ENCODE measurements around the gene ALS2CL. TPM values are rescaled to one million over a fixed set of nuclear protein-coding genes. Genes with fewer than 3 reads are reported as not detected.

The ALS2CL gene
- total and polyA plus RNA-seq, 9 donors, result 3.3 to 13.2 (median 6.2) TPM

- Histone ChIP-seq H3K9me3 (no peaks in the 10 kb centered on the region), H3K27ac (no peak overlapping the region), H3K27me3 (no peaks in the 10 kb centered on the region), H3K4me3 (no peak overlapping the region), H3K4me1 (ENCODE audit: insufficient read depth) (no peaks in the 10 kb centered on the region), H3K36me3 (no peaks in the 10 kb centered on the region)
- WGBS, 3 donors, result 47 to 75% (median 74%) methylated on average over 2 of the region's 2 CpGs
- TF ChIP-seq CTCF (IDR thresholded peaks at IDR 0.05) (no peak), POLR2A (IDR thresholded peaks at IDR 0.05) (no peak), EP300 (IDR thresholded peaks at IDR 0.05) (no peak)
- DNase-seq, result no peak
- intact Hi-C loops (cut with DNase I), result no loop called here
Measured at GRCh38 chr3:46648096-46648495, 45.4 kb downstream of the ALS2CL start.

- no peaks in the 10 kb centered on the region for H3K4me1 ChIP-seq (ENCODE audit: insufficient read depth)
- no peaks in the 10 kb centered on the region for H3K36me3 ChIP-seq
- H3K4me3 ChIP-seq, result no peak overlapping the region
- H3K27me3 ChIP-seq, result no peaks in the 10 kb centered on the region
- TF ChIP-seq EP300 (IDR thresholded peaks at IDR 0.05) (no peak), CTCF (IDR thresholded peaks at IDR 0.05) (no peak), POLR2A (IDR thresholded peaks at IDR 0.05) (no peak)
- intact Hi-C loops (cut with DNase I), result no loop called here
- H3K9me3 ChIP-seq, result no peaks in the 10 kb centered on the region
- no peak for DNase-seq
- WGBS, 3 donors, result 52 to 55% (median 55%) methylated on average over 6 of the region's 6 CpGs
- H3K27ac ChIP-seq, result no peak overlapping the region
Measured at GRCh38 chr3:46646700-46647099, 46.8 kb downstream of the ALS2CL start.

GRCh38 chr3:46643701-46644100, 49.8 kb downstream of the ALS2CL start:
- Histone ChIP-seq H3K4me3 (no peak overlapping the region), H3K9me3 (no peaks in the 10 kb centered on the region), H3K36me3 (no peaks in the 10 kb centered on the region), H3K27me3 (no peaks in the 10 kb centered on the region), H3K4me1 (ENCODE audit: insufficient read depth) (no peaks in the 10 kb centered on the region), H3K27ac (no peak overlapping the region)
- no peak for DNase-seq
- 76 to 86% (median 79%) methylated on average over 1 of the region's 1 CpG for WGBS, 3 donors
- no peak for TF ChIP-seq CTCF (IDR thresholded peaks at IDR 0.05)
- TF ChIP-seq EP300 (IDR thresholded peaks at IDR 0.05), result no peak
- no peak for TF ChIP-seq POLR2A (IDR thresholded peaks at IDR 0.05)
- intact Hi-C loops (cut with DNase I), result no loop called here

DNA sequence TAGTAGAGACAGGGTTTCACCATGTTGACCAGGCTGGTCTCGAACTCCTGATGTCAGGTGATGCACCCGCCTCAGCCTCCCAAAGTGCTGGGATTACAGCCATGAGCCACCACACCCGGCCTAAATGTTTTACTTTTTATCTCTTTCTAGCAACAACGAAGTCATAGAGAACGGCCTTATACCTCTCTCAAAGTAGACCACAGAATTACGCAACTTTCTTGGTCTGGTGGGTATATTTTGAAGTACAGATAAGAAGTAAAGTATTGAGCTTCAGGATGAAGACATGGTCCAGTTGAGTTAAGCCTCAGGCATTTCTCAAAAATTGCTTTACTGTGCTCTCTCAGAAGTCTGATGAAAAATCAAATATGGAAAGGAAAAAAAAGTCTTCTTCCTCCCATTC, 50.5 kb downstream of the ALS2CL start:
- Histone ChIP-seq H3K27ac (no peak overlapping the region), H3K27me3 (no peaks in the 10 kb centered on the region), H3K4me3 (no peak overlapping the region), H3K36me3 (no peaks in the 10 kb centered on the region), H3K4me1 (ENCODE audit: insufficient read depth) (no peaks in the 10 kb centered on the region), H3K9me3 (no peaks in the 10 kb centered on the region)
- no peak for DNase-seq
- intact Hi-C loops (cut with DNase I), result no loop called here
- 83 to 89% (median 85%) methylated on average over 6 of the region's 6 CpGs for WGBS, 3 donors
- TF ChIP-seq POLR2A (IDR thresholded peaks at IDR 0.05) (no peak), CTCF (IDR thresholded peaks at IDR 0.05) (no peak), EP300 (IDR thresholded peaks at IDR 0.05) (no peak)

DNA sequence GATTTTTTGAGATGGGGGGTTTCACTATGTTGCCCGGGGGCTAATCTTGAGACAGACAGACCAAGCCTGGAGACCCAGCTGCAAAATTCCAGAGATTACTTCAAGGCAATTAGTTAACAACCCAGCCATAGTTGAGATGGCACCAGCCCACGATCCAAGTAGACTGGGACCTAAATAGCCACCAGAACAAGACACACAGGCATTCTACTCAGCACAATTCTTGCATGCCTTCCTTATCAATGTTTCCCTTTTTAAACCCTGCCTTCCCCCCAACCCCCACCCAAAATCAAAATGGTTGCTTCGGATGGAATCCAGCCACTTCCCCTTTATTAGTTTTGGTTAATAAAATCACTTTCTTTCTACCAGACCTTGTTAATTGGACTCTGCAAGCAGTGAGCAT, 52.6 kb downstream of the ALS2CL start:
- intact Hi-C loops (cut with DNase I), result no loop called here
- no peaks in the 10 kb centered on the region for H3K36me3 ChIP-seq
- no peak for DNase-seq
- 65 to 74% (median 71%) methylated on average over 3 of the region's 3 CpGs for WGBS, 3 donors
- no peaks in the 10 kb centered on the region for H3K9me3 ChIP-seq
- no peak overlapping the region for H3K4me3 ChIP-seq
- no peaks in the 10 kb centered on the region for H3K27me3 ChIP-seq
- H3K4me1 ChIP-seq (ENCODE audit: insufficient read depth), result no peaks in the 10 kb centered on the region
- no peak for TF ChIP-seq POLR2A (IDR thresholded peaks at IDR 0.05)
- no peak for TF ChIP-seq CTCF (IDR thresholded peaks at IDR 0.05)
- TF ChIP-seq EP300 (IDR thresholded peaks at IDR 0.05), result no peak
- H3K27ac ChIP-seq, result no peak overlapping the region

Measured in ovary (tissue), 9 donors.